Measurements from ENCODE around the gene ASIC1. TPM values are rescaled to one million over a fixed set of nuclear protein-coding genes. Genes with fewer than 3 reads are reported as not detected.

The ASIC1 gene
- total RNA-seq = 3.1 and 14.3 TPM in 2 replicates

DNA sequence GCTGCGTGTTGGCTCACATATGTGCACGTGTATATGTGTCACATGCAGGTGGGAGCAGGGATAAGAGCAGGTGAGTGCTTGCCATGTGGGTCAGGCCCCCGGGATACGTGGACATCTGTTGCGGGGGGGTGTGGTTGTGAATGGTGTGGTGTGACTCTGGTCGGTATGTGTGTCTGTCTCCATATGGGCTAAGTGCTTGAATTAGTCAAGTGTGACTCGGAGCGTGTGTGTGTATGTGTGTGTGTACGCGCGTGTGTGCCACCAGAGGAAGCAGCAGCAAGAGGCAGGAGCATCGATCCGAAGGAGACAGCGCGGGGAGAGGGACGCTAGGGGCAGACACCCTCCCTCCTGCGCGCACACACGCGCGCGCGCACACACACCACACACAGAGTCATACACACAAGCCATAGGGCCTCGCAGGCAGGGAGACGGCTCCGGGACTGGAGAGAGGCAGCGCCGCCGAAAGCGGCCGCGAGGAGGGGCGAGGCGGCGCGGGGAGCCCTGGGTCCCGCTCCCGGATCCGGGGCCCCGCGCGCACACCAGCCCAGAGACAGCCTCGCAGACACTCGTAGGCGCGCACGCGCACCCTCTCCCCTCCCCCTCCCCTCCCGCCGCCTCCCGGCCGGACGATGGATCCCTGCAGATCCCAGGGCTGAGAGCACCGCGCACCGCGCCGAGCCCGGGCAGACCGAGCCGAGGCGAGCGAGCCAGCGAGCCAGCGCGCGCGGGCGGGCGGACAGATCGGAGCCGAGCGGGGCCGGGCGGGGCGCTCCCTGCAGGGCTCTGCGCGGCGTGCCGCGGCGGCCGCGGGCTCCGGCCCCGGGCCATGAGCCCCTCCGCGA, at the start of gene ASIC1:
ASIC1 (plus strand) TSS at position 597 of the 842 bp plus-strand sequence. CDS start 1,171 bp downstream, outside the sequence.

GRCh38 chr12:50025187-50026059, 32.0 kb upstream of the ASIC1 start, which contains the start of gene RACGAP1:
Gene RACGAP1 (minus strand): TSS chr12:50025494. CDS start chr12:50016715, 8,779 bp downstream.

GRCh38 chr12:50084775-50085614, 27.6 kb downstream of the ASIC1 start, which contains the start of gene SMARCD1:
Gene SMARCD1 (plus strand): TSS chr12:50085342. CDS start chr12:50085370, 28 bp downstream.

DNA sequence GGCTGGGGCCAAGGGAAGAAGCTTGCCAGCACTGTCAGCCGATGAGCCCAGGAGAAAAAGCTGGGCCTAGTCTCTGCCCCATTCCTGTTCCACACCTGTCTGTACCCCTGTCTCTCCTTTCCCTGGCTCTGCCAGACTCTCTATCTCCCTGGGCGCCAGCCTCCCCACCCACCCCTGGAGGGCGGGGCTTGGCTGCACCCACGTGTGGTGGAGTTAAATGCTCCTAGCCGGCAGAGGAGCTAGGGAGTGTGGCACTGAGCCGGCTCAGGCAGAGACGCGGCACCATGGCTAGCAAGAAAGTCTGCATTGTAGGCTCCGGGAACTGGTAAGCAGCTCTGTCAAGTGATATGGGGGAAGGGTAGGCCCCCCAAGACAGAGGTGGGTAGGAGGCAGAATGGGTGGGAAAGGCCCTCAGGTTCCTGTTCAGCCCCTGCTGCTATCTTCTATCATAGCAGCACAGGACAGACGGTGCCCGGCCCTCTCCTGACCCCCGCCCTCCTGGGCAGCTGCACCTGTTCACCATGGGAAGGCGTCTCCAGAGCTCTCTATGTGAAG, 46.4 kb downstream of the ASIC1 start, which contains the start of gene GPD1:
GPD1 (plus strand) TSS at position 242 of the 555 bp plus-strand sequence; CDS start at position 285, 43 bp downstream.

GRCh38 chr12:50111693-50112455, 54.5 kb downstream of the ASIC1 start, which contains the start of gene COX14:
Gene COX14 (plus strand): TSS chr12:50112236. CDS start chr12:50120044, 7,808 bp downstream.

Other genes with a start within 250 kb of the ASIC1 start
- gene NCKAP5L, start 229.2 kb upstream of the ASIC1 start, total RNA-seq = 19.5 and 28.3 TPM in 2 replicates
- gene BCDIN3D, start 214.5 kb upstream of the ASIC1 start, total RNA-seq = 2.6 and 4.2 TPM in 2 replicates
- 3.5 and 15.8 TPM in 2 replicates for gene FAIM2, start 153.7 kb upstream of the ASIC1 start, total RNA-seq
- gene AQP2, start 106.9 kb upstream of the ASIC1 start, total RNA-seq = not detected in 2 replicates
- gene AQP5, start 95.7 kb upstream of the ASIC1 start, total RNA-seq = not detected in 2 replicates
- not detected in 2 replicates for gene AQP6, start 84.6 kb upstream of the ASIC1 start, total RNA-seq
- 24.2 and 43.2 TPM in 2 replicates for gene RACGAP1, start 32.1 kb upstream of the ASIC1 start, total RNA-seq
- gene SMARCD1, start 27.7 kb downstream of the ASIC1 start, total RNA-seq = 56.8 and 108 TPM in 2 replicates
- 0.16 TPM in 1 of 2 replicates, not detected in the other for gene GPD1, start 46.4 kb downstream of the ASIC1 start, total RNA-seq
- gene COX14, start 54.6 kb downstream of the ASIC1 start, total RNA-seq = 19.8 and 48.6 TPM in 2 replicates
- gene CERS5, start 109.8 kb downstream of the ASIC1 start, total RNA-seq = 26.3 and 42.0 TPM in 2 replicates
- 43.3 and 54.6 TPM in 2 replicates for gene LIMA1, start 225.9 kb downstream of the ASIC1 start, total RNA-seq

Measured in epithelial cell of alveolus of lung (primary cell).